Activated effector memory CD4-positive, alpha-beta T cell treated with Interleukin-2 at 50 U/mL for 16 hours (primary cell): ENCODE measurements around the gene CALML3.

Experiments used
- DNase-seq: peaks from one replicate; pipeline ENCODE4 v3.0.0-alpha.2; 2020

The CALML3 gene

DNA sequence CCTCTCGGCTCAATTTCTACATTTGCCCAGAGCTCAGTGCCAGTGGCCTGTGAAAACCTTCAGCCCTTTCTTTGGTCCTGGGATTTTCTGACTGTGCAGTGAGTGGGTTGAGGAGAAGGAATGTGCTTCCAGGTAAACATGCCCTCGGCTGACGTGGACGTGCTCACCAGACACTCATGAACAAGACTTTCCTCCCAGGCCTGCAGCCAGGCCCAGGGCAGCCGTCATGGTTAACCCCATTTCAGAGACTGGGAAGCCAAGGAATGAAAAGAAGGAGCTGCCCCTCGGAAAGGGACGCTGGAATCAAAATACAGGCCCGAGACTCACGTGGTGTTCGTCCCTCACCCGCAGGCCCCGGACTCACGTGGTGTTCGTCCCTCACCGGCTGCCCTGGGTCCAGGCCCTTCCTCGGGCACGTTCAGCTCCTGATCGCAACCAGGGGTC, 16.6 kb upstream of the CALML3 start:
- no peak for DNase-seq

- DNase-seq, result no peak
Observed at GRCh38 chr10:5508786-5509185, 16.0 kb upstream of the CALML3 start.

DNA sequence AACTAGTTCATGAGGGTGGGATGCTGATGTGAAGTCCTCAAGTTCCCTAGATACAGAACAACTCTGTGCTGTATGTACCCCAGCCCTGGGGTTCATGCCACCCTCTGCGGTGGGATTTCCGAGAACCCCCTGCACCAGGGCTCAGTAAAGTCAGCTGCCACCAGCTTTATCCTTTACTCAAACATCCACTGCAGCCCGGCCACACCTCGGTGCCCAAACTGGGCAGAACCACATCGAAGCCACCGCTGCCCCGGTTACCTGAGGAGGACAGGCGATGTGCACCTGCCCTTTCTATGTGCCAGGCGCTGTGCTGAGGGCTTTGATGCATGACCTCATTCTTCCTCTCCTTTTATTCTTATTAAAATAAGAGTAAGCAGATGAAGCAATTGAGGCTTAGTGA, 15.5 kb upstream of the CALML3 start:
- DNase-seq, result no peak

DNA sequence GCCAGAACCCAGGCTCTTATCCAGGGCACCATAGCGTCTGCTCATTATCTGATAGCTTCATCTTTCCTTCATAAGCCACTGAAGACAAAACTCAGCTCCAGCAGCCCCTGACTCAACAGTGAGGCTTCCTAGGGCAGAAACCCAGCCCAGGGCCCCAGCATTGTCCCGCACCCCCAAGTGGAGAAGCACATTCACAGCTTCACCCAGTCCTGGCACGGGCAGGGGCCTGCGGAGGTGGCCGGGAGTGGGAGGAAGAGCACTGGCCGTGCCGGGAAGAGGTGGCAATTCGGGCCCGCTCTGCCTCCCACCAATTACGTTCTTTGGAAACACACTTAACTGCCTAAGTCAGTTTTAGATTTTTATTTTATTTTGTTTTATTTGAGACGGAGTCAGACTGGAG, 15.1 kb upstream of the CALML3 start:
- no peak for DNase-seq

- DNase-seq, result no peak
Observed at GRCh38 chr10:5510281-5511072, 14.3 kb upstream of the CALML3 start.

- DNase-seq, result no peak
Observed at GRCh38 chr10:5511231-5511884, 13.4 kb upstream of the CALML3 start.

DNA sequence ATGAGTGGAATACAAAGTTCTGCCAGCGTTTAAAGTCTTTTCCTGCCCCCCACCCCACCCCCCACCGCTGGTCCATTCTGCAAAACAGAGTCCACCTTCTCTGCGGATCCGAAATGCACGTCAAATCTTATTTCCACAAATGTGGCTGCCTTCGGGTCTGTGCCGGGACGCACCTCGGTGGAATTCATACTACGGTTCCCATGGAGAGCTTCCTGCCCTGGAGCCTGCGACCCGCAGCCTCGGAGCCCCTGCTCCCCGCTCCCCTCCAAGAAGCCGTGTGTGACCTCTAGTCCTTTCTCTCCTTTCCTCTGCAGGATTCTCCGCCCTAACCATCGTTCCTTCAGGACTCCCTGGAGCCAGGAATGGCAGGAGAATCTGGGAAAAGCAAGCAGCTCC, 12.9 kb upstream of the CALML3 start:
- DNase-seq, result no peak

DNA sequence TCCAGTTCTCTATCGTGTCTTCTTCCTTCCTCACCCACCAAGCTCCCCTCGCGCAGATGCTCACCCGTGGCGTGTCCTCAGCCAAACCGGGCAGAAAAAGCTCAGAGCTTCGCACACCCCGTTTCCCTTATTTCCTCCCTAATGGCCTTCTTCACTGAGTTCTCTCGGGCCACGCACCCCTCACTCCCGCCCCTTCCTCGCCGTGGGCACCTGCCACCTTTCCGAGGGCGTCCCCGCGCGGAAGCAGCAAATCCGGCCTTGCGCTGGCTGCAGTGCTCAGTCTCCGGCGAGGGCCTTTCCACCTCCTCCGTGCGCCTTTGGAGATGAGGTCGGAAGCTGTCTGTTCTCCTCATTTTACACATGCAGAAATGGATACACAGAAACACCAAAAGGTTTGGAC, 12.4 kb upstream of the CALML3 start:
- no peak for DNase-seq

DNA sequence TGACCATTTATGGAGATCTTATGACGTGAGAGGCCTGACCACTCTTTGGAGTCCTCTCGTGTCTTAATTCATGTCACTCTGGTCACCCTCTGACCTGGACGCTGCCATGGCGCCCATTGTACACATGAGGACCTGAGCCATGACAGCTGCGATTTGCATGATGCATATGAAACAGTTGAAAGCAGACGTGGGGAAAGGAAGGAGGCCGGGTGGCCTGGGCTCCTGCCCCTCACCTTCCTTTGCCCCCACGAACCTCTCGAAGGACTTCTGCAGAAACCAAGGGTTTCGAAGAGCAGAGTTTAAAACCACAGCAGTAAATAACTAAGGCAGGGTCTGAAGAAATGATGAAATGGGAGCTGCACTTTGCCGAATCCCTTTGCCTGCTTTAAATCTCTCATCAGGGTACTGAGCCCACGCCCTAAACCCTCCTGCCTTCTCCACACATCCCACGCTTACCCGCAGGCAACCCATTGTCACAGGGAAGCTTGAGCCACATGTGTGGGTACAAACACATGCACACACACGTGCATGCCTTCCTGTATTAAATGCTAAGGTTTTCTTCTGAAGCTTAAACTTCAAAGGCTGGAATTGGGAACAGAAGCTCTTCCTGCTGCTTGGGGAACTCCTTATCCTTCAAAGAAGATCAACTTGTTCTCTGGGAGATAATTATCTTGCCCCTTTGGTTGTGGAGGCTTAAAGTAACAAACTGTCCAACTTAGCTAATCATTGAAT, 11.7 kb upstream of the CALML3 start:
- DNase-seq, result no peak

- no peak for DNase-seq
Observed at GRCh38 chr10:5514226-5514850, 10.4 kb upstream of the CALML3 start.

DNA sequence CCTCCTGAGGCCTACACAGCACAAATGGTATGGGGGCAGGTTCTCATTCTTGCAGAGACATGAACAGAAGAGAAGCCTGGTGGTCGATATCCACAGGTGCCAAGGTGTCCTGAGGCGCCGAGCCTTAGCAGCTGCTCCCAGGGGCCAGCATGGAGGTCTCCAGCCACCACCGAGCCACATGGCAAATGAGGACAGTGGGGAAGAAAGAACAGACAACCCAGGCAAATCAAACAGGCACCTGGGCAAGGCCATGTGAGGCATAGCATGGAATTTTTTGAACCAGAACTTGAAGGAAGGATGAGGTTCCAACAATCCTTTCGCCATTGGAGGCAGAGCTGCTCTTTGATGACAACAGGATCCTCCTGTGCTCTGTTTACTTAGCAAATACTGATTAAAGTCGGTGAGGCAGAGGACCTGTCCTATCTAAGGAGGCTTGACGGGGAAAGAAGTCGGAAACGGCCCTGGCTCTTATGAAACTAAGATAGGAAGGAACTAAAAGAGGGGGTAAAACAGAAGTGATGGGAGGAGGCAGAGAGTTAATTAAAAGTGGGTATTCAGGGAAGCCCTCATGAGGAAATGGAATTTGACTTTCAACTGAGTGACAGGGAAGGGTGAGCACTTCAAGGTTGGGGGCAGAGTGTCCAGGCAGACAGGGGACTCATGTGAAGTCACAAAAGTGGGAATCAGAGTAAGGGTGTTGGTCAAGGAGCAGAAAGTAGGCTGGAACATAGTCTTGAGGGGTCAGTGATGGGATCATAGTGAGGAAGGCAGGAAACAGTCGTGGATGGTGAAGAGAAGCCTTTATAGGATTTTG, 8.6 kb upstream of the CALML3 start:
- DNase-seq, result no peak

- DNase-seq, result no peak
Observed at GRCh38 chr10:5517546-5517945, 7.2 kb upstream of the CALML3 start.

DNA sequence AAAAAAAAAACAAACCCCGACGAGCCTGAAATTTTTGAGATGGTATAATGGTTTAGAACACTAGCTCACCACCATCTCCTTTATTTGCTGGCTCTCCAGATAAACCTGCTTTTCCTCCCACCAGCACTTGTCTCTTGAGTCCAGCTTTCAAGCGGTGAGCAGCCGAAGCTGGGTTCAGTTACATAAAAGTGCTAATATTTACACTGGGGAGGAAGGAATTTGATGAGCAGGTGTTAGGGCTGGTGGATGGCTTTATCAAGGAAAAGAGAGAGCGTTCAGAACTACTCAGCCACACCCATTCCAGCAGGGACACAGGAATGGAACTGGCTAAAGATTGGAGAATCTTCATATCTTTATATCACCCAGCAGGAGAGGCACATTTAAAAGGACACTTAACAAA, 6.6 kb upstream of the CALML3 start:
- DNase-seq, result no peak

GRCh38 chr10:5519054-5519453, 5.7 kb upstream of the CALML3 start:
- DNase-seq, result no peak

DNA sequence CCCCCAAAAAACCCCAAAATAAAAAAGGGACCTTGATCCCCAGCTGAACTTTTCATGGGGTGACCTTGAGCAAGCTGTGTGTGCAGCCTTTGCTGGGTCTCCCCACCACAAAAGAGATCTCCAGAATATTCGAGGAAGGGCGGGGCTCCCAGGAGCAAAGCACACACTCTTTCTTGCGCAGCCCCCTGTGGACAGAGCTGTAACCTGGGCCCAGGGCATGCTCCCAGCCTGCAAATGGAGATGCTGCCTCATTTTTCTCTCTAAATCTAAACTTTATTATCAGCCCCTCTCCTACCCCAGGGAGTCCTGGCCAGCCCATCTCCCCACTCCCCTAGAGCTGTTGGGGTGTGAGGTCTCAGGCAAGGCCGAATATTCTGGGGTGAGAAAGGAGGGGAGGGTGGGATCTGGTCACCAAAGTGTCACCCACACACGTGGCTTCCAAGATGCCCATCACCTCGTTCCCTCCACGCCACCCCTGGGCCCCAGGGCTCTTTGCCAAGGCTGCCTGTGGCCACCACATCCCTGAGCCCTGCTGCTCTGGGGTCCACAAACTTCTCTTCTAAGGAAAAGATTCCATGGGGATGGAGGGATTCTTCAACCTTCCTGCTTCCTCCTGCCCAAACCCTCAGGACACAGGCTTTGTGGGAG, 1.7 kb upstream of the CALML3 start:
- DNase-seq, result no peak

- no peak for DNase-seq
Observed at GRCh38 chr10:5523796-5524574, 776 bp upstream of the CALML3 start.

DNA sequence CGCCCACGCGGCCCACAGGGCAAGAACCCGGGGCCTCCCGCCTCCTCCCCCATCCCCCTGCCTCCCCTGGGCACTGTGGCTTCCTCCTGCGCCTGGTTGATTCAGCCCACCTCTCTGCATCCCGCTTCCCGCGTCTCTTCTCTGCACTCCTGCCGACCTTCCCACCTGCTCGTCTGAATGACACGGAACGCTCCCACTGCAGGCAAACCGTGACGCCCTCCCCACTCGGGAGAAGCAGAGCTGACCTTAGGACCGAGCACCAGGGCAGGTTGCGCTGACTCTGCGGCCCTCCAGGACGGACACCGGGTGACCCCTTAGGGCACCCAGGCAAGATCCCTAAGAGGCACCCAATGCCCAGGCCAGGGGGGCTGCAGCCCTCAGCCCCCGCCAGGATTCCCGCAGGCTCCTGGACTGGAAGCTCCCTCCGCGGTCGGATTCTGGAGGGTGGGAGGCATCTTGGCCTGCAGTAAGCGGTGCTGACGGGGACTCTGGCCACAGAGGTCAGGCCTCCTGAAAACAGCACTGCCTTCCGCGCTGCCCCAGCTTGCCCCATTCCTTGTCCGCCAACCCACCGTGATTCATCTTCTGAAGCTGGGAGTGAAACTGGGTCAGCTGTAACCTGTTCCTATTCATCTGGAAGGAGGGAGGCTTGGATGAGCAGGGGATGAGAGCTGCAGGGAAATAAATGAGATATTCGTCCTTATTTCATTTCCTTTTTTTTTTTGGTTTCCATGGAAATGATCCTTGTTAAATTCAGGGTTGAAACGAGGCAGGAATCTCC, 990 bp downstream of the CALML3 start:
- no peak for DNase-seq

DNA sequence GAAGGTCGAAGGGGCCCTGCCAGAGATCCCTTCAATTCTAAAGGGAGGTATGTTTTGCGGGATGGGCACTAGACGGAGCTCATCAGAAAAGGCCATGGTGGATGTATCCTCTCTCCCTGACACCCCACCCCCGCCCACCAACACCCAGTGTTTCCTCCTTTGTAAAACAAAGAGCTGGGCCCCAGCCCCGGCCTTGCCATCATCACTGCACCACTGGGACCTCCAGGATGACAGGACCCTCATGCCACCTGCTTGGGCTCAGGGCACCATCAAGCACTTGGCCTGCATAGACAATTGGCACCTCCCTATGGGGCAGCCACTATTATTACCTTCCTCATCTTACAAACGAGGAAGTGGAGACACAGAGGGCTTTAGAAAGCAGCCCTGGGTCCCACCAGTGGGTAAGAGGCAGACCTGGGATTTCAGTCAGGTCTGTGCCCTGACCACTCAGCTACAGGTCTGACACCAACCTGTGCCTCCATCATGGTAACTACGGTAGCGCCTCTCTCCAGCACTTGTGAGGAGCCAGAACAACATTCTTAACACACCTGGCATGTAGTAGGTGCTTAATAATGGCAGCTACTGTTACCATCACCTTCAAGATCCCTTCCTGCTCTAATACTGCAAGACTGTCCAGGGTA, 2.0 kb downstream of the CALML3 start:
- DNase-seq, result no peak

DNA sequence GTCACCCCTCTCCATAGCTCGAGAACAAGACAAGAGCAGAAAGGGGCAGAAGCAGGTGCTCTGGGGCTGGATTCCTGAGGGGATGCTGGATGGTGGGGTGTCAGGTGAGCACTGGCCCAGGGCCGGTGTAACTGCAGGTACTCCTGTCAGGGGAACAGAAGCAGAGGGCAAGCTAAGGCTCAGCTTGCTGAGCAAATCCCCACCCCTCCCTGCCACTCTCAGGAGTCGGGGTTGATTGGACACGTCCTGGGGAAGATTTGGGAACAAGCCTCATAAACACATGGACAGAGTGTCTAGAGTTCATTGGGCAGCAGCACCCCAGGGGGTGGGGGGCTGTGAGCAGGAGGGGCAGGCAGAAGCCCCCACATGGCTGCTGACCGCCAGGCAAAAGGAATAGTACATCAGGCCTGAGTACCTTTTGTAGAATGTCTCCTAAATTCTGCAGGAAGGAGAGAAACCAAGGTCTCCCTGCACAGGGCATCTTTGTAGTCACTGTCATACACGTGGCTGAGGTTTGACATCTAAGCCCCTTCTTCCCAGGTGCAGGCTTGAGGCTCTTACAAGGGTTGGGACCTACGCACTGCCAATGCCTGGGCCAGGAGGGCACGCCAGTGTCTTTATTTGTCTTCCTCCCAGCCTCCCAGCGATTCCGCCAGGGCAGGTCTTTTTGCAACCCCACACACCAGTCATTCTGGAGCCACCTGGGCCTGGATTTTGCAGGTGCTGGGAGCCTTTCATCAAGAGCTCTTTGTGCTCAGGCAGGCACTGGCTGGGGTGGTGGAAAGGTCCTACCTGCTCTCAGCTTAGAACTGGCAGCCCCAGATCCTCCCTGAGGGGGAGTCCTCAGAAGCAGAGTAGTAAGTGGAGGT, 2.8 kb downstream of the CALML3 start:
- no peak for DNase-seq
